Esophagus squamous epithelium (tissue), 4 donors: ENCODE results near the gene PGAM5.

Experiments used
- POLR2A ChIP-seq, 4 donors: fragments of 450-650 bp; IDR thresholded peaks; one replicate each; pipeline ENCODE4 v1.6.1; 2017; ENCODE audit warnings: antibody characterized with exemption in 4 of 4, mild to moderate bottlenecking in 4 of 4, moderate library complexity in 3 of 4
- TF ChIP-seq, protein P1 (sequence below), 6 experiments: fragments of 450-650 bp in 4 of 6; fragments of 200-600 bp in 2 of 6; sonication (generic) in 2 of 6; IDR thresholded peaks; one replicate each; pipeline ENCODE4 v1.5.1; 2016 to 2019; ENCODE audit warnings: antibody characterized with exemption in 6 of 6, mild to moderate bottlenecking in 4 of 6, moderate library complexity in 4 of 6

DNA sequence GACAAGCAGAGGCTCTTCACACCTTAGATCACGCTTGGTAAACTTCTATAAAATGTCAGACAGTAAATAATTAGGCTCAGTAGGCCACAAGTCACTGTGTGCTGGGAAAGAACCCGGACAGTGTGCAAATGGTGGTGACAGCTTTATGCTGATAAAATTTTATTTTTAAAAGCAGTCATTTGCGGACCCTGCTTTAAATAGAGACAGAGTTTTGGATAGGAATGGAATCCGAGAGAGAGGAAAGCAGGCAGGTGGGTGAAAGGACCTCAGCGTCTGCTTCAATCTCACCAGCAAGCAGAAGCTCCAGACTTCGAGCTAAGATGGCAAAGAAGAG is 29.6 kb downstream of the PGAM5 start:
- no peak for TF ChIP-seq POLR2A (IDR thresholded peaks at IDR 0.05)
- TF ChIP-seq, protein P1, sequence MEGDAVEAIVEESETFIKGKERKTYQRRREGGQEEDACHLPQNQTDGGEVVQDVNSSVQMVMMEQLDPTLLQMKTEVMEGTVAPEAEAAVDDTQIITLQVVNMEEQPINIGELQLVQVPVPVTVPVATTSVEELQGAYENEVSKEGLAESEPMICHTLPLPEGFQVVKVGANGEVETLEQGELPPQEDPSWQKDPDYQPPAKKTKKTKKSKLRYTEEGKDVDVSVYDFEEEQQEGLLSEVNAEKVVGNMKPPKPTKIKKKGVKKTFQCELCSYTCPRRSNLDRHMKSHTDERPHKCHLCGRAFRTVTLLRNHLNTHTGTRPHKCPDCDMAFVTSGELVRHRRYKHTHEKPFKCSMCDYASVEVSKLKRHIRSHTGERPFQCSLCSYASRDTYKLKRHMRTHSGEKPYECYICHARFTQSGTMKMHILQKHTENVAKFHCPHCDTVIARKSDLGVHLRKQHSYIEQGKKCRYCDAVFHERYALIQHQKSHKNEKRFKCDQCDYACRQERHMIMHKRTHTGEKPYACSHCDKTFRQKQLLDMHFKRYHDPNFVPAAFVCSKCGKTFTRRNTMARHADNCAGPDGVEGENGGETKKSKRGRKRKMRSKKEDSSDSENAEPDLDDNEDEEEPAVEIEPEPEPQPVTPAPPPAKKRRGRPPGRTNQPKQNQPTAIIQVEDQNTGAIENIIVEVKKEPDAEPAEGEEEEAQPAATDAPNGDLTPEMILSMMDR (IDR thresholded peaks at IDR 0.05), result no peak
